Activated T-cell treated with anti-CD3 and anti-CD28 coated beads for 1 hour (primary cell): ENCODE data around the gene HIPK2.
"Not testable (repeated sequence)": the region's sequence is repeated elsewhere in the genome, so short reads cannot be mapped to it uniquely, and the experiment has no call there.

Source experiments
- DNase-seq: peaks from one replicate; pipeline ENCODE4 v3.0.0-alpha.2; 2020; ENCODE audit warnings: low read depth

The HIPK2 gene

DNA sequence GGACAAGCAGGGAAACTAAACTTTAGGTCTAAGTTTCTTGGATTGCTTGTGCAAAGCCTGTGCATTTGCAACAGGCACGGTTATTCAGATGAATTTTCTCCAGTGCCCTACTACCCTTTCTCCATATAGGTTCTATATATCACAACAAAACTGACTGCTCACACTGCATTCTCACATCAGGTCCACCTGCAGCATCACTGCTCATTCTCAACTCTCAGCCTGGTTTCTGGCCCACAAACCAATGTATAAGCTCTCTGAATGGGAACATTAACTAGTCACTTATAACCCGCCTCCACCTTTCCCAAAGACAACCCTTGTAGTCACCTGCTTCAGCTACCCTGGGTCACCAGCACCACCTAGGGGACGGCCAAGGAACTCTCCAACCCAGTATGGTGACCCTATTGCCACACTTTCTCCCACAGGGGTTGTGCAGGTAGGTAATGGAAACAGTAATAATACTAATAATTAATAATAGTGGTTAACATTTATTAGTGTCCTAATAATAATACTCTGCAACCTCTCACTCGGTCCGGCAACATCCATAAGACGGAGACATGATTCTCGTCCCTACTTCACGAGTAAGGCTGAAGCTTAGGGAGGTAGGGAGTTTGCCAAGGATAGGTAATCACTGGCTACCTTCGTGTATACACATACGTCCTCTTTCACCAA is 157.0 kb downstream of the HIPK2 start:
- DNase-seq = peak; percentile 49

DNA sequence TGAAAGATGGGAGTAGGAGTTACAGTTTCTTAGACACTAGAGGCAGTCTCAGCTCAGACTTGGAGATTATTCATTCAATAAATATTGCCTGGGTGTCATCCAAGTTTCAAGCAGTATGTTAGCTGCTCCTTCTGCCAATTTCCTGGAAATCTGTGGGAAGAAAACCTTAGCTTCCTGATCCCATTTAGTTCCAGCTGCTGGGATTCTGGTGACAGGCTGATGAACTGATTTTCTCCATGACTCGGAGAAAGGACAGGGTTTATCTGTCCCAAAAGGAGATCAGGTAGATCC is 158.5 kb downstream of the HIPK2 start:
- no peak for DNase-seq

DNA sequence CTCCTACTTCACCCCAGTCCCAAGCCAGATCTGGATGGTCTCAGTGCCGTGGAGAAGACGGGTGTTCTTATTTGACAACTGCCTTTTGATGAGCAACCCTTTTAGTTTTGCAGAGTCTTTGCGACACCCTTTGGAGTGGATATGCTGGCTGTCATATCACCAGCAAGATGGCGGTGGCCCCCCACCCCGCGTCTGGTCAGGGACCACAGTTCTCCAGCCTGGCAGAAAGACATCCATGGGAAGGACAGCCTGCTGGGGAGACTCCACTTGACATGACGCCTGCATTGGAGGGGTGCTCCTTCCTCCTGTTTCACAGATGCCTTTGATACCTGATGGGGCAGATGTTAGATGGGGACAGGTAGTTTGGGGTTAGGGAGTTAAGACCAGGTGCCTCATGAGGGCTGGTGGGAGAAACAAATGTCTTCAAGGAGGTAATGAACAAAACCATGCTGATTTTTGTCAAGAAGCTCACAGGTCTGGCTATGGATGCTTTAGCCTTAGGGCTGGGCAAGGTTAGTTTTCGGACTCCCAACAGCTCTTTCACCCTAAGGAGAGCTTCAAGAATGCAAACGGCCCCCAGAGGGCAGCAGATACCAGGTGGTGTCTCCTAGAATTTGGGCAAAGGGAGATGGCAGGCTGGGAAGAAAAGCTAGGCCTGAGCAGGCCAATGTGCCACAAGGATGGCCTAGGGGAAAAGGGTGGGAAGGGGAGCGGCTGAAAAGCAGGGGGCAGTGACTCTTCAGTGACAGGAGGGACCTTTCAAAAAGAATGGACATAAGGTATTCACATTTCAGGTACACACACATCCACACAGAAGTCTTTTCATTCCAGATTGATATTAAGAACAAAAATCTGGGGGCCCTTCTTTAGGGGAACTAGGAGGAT is 159.1 kb downstream of the HIPK2 start:
- peak; percentile 44 for DNase-seq

DNA sequence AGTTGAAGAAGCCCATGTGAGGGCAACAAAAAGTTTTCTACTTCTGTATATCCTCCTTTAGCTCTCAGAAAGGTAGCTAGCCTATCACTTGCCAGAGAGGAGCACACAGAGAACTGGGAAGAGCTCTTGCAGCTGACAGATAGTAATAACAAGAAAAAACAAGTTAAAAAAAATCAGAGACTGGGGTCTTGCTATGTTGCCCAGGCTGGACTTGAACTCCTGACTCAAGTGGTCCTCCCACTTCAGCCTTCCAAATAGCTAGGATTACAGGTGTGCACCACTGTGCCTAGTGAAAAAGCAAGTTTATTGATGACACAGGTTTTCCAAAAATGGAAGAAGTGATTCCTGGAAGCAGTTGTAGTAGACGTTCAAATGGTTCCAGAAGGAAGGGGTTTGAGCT is 160.7 kb downstream of the HIPK2 start:
- DNase-seq = no peak

DNA sequence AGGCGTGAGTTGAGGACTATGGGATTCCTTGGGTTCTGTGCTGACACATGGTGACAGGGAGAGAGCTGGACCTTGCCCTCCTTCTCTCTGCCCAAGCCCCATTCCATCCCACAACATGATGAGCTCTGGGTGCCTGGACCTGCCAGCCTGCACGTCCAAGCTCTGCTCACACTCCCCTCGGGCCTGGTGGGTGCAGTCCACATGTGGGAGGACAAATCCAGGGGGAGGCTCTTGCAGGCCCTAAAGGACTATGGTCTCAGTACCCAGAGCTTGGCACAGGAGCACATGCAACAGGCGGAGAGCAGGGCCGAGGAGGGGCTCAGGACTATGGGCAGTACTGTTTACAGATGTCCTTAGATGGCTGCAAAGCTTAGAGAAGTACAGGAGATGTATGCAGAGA is 162.9 kb downstream of the HIPK2 start:
- no peak for DNase-seq

DNA sequence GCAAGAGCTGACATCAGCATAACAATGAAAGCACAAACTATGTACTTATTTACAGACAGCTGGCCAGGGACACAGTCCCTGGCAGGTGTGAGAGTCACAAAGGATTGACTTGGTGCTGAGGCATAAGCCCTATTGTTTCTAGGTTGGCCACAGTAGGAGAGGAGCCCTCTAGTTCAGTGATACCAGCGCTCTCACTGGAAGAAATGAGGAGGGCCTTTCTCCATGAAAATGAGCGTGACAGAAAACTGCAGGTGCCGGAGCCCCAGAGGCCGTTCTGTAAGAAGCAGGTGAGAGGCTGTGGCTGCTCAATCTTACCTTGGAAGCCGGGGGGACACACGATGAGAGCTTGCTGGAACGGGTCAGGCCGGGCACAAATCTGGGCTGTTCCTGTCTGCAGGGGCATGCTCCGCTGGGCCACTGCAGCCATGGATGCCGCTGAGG is 163.8 kb downstream of the HIPK2 start:
- no peak for DNase-seq

DNA sequence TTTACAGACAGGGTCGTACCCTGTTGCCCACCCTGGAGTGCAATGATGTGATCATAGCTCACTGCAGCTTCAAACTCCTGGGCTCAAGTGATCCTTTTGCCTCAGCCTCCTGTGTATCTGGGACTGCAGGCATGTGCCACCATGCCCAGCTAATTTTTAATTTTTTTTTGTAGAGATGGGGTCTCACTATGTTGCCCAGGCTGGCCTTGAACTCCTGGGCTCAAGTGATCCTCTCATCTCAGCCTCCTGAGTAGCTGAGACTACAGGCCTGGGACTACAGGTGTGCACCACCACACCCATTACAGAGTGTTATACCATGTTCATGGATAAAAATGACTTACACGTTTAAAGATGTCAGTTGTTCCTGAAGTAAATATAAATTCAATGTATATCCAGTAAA is 166.2 kb downstream of the HIPK2 start:
- DNase-seq = not testable (repeated sequence)

DNA sequence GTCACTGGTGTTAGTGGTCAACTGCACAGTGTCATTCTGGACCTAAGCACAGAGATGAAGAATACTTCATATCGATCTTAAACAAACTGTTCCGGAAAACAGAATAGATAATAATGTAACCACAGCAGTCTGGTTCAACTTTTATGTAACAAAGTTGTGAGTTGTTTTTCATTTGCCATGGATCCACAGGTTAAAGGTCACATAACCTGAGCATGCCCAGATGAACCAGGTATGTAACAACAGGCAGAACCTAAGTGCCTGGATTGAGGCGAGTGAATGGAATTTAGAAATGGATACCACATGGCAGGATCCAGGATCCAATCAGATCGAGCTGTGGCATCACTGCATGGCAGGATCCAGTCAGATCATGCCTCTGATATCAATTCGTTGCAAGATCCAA is 167.2 kb downstream of the HIPK2 start:
- DNase-seq = no peak

DNA sequence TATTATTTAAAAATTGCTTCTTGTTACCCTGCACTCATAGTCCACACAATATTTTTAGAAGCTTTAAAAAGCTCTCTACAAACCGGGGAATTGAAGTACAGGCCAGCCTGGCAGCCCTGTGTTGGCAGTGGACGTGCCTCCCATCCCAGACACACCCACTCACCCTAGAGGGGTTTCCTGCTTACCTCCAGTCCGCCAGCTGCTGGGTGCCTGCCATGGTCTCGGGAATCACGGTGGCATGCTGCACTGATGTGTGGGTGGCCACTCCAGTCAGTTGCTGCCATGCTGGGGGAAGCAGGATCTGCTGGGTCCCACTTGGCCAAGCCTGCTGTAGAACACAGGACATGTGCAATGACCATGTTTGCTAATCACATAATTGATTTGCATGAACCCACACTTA is 173.9 kb downstream of the HIPK2 start:
- DNase-seq = no peak

DNA sequence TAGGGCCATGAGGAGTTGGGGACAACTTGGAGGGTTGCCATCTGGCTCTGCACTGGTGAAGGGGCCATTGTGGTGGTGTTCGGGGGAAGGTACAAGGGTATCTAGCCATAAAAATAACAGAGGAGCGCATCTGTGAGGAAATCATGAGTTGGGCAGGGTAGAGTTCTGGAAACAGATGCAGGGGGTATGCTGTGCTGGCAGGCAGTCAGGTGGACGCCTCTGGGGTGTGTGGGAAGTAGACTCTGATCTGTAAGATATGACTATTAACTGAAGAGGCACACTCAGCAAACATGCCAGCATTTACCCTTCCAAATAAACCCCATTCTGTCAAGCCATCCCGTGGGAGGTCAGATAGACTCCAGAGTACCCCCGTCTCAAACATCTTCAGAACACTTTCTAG is 174.5 kb downstream of the HIPK2 start:
- no peak for DNase-seq

DNA sequence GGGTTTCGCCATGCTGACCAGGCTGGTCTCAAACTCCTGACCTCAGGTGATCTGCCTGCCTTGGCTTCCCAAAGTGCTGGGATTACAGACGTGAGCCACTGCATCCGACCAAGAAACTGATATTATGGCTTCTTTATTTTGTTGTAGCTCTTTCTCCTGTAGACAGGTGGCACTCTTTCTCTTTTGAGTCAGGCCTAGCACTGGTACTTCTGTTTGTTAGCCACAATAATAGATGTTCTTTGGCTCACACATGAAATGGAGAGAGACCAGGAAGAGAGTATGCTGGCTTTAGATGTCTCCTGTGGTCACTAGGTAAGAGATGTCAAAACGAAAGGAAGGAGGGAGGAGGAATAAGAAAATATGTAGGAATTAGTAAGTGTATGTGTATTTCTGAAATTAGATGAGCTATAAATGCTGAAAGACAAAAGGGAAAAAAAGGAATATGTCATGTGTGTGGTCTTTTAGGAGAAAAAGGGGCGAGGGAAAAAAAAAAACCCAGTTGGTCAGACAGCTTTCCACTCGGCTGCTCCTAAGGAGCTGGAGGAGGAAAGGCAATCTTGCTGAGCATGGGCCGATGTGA is 175.6 kb downstream of the HIPK2 start:
- no peak for DNase-seq

DNA sequence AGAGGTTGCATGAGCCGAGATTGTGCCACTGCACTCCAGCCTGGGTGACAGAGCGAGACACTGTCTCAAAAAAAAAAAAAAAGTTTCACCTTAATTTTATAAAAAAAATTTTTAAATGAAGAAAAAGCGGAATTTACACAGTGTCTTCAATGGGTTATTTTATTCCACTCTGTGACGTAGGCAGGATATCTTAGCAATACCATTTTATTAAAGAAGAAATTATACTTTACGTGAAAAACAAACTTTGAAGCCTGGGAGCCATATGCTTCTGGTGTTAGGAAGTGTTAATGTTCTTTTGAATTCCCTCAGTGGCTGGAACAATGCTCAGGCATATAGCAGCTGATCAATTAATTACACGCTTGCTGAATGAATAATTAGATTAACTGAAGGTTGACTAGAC is 176.6 kb downstream of the HIPK2 start:
- DNase-seq = no peak

DNA sequence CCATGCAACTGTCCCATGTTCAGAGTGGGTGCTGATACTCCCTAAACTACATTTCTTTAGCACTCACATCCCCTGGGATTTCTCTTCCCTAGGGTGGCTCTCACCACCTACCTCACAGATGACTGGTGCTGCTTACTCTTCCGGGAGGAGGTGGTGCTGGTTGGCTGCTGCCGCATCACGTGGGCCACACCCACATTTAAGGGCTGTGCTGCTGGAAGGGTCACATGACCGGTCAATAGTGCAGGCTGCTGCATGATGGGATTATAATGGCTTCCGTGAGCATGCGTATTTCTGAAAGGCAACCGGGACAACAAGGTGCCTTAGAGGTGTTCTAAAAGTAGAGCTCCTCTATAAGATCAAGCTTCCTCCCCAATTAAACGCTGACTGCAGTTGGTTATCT is 177.5 kb downstream of the HIPK2 start:
- DNase-seq = no peak

DNA sequence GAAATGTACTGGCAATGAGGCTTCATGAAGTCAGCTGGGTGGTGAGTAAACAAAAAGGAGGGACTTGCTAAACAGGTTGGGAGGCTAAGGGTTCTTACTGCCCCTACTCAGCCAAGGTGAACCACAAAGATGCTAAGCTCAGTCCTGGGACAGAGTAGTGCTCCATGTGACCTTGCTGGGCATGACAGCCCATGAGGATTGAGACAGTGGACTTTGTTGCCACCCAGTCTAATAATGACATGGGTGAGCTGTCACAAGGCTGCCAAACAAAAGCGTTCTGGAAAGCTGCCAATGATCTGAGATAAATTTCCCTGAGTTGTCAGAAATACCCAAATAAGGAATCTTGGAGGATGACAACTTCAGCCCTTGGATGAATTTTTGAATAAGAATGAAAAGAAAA is 179.2 kb downstream of the HIPK2 start:
- no peak for DNase-seq

DNA sequence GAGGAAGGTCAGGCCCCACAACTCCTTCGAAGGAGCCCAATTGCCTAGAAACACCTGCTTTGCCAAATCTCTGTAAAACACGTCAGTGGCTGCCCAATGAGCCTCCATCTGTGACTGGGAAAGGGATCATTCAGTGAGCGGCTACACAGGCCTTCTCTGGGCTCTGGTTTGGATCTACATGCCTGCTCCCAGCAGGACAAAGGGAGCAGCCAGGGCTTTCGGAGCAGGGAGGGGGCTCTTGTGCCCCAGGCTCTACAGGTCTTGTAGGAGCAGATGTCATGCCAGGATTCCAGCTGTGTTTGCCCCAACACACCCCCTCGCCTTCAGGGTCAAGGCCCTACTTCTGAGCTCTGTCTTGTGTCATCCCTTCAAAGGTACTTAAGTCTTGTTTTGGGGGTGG is 180.8 kb downstream of the HIPK2 start:
- no peak for DNase-seq

DNA sequence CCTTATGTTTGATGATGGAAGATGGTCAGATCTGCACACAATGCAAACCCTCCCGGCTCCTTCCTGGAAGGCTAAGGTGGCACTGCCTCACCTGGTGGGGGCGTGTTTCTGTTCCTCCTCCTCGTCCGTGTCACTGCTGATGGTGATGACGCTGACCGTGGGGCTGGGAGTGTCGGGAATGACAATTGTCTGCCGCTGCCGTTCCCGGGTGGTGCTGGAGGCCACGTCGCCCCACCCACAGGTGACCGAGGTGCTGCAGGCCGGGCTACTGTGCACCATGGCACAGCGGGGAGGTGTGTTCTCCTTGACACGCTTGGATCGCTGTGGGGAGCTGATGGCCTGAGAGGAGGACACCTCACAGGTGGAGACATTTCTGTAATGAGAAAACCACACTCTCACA is 181.2 kb downstream of the HIPK2 start:
- no peak for DNase-seq

DNA sequence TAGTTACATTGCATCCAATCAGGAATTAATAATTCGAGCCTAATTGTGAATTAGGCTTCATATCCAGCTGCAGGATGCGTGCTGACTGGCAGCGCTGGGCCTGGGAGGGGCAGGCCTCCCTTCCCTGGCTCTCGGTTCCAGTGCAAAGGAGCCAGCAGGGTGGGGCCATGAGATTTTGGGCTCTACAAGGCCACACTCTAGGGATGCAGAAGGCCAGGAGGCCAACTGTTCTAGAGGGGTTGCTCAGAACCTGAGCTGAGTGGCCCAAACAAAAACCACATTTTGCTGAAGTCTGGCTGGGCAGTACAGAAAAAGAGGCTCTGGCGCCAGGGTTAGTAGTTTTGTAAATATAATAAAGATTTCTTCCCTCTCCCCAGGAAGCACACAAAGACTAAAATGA is 182.0 kb downstream of the HIPK2 start:
- DNase-seq = no peak

DNA sequence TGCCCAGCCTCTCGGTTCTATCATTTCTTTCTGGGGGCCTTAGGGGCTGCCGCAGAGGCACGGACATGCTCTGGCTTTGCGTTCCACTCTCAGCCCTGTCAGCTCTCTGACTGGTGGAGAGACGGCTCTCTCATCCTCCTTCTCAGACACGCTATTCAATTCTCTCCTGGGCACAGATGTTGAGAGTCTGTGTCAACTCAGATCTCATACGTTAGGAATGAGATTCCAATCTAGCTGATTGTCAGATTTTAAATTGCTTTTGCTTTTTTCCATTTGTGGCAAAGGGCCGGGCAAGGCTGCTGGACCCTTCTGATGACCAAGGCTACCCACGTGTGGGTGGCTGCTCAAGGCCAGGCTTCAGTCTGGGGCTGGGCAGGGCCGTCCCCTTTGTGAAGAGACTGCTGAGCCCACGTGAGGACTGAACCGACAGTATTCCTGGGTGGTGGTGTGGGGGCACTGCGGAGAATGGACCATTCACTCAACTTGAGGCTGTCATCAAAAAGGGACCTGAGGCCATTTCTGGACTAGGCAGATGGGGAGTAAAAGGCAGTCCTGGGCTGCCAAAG is 182.8 kb downstream of the HIPK2 start:
- no peak for DNase-seq

DNA sequence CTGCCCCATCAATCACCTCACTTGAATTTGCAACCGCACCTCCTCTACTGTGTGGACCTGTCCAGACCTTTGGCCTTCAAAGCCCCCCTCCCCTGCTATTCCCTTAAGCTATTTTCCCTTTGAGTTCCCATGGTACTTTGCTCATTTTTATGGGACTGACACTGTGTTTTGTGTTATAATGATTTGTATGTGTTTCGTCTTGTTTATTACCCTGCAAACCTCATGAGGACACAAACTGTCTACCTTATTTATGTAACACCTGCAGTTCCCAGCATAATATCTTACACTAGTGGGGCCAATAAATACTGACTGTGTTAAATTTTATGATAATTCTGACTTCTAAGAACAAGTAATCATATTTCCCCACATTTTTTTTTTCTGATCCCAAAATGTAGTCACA is 183.7 kb downstream of the HIPK2 start:
- DNase-seq = no peak

DNA sequence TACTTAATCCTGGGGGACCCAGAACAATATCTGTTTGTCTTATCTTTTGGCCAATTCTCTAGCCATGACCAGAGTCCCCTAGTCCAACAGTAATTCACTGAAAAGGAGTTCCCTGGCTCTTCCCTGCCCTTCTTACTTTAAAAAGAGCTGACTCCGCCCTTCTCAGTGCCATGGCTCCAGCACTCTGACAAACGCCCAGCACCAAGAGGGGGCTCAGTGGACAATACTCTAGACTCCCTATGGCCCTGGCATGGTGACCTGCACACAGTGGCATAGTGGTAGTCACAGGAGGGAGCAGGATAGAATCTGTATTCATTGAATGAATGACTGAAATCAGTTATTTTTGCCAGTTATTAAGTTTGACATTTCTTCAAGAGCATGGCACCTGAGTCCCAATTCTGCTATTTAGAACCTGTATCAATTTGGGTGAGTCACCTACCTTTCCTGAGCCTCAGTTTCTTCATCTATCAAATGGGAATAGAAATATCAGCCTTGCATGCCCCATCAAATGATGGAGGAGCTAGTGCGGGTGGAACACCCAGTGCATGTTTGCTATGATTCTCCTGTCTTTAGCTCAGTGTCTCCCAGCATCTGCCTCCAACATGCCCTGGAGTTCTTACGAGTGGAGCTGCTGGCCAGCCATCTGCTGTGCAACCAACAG is 184.9 kb downstream of the HIPK2 start:
- DNase-seq = no peak

DNA sequence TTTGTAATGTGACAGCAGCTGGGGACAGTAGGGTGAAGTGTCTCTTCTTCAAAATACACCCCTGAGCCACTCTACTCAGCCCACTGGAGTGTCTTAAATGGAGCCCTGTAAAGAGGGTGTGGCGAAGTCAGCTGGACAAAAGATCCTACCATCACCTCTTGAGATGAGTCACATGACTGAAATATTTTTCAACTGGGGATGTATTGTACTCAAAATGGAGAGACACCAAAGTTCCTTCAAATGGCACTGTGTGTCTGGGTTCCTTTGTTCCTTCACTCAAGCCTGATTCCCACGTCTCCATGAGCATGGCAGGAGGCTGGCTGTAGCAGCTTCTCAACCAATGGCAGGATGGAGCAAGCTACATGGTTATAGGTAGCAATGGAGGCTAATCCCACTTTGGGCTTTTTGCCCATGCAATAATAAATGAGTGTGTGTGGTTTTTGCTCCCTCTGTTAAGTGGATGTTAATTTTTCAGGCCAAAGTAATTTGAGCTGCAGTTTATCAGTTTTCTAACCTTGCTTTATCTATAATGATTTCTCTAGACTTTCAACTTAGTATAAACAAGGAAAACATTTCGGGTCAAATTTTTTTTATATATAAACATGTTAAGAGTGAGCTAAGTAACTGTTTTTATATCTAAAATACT is 186.1 kb downstream of the HIPK2 start:
- no peak for DNase-seq

DNA sequence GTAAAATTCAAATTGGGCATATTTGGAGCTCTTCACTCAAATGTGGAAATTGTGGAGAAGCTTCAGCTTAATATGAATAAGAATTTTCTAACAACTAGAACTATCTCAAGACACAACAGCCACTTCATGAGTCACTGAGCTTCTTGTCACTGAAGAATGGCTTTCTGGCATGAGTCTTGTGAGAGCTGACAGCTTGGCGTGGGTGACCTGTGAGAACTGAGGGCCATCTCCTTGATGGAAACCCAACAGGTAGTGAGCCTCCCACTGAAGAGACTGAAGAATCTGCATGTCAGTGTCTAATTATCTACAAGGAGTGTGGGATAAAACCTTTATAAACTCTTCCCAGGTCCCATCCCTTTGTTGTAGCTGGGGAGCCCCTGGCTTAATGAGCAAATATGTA is 188.3 kb downstream of the HIPK2 start:
- no peak for DNase-seq
